ENCODE measurements around the gene CELF2.

Gene CELF2

DNA sequence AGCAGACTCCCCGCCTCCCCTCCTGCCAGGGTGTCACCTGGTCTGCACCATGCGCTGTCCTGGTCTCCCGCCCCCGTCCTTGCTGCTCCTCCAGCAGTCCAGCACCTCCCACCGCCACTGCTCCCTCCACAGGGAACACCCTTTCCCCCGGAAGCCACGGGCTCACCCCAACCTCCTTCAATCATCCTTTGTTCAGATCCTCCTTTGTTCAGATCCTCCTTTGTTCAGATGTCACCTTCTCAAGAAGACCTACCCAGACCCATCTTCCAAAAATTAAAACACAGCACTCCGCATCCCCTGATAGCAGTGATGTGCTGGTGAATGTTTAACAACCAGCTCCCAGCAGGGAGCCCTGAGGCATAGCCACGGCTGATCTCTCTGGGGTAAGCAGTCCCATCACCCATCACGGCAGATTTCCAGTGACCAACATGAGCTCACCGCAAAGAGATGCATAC is 356.1 kb downstream of the CELF2 start:
- DNase-seq, result no peak

DNA sequence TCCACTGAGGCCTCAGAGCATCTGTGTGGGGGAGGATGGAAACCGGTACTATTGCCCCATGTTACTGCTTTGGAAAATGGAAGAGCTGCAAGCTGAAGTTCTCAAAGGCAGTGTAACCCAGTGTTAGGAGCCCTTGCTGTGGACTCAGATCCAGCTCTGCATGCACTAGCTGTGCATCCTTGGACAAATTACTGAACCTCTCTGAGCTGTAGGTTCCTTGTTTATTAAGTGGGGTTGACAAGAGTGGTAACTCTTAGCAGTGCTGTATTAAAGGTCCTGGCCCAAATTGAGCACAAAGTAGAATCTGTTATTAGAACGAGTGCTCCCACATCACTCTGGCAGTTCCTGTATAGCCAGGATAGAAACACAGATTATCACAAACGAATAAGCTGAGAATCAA is 359.6 kb downstream of the CELF2 start:
- DNase-seq, result no peak

- DNase-seq, result no peak
These were observed 361.2 kb downstream of the CELF2 start for GRCh38 chr10:11378835-11379234.

DNA sequence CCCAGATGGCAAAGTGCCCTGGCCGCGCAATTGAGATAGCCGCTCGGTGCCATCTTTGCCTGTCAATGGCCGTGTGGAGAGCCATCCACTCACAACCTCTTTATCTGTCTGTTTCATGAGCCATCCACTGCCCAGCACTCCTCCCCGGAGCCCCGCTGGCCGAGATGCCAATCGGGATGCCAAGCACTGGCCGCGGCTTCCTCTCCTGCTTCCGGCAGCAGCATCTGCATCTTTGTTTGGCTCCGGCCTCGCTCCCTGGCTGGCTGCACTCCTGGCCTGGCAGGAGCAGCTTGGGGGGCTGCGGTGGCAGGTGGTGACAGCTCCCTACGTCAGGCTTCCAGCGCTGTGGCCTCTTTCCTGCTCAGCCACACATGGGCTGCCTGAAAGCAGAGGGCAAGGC is 362.1 kb downstream of the CELF2 start:
- no peak for DNase-seq

DNA sequence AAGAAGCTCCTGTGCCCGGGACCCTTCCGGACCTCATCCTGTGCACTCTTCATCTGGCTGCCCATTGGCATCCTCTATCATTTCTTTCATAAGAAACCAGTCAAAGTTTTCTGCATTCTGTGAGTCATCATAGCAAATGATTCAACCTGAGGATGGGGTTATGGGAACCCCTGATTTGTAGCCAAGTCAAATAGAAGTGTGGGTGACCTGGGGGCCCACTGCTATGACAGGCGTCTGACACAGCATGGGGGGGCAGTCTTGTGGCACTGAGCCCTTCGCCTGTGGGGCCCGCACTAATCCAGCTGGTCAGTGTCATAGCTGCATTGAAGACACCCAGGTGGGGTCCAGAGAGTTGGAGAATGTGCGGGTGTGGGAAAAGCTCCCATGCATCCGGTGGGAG is 363.4 kb downstream of the CELF2 start:
- no peak for DNase-seq

GRCh38 chr10:11381511-11381910 is 363.8 kb downstream of the CELF2 start:
- no peak for DNase-seq

DNA sequence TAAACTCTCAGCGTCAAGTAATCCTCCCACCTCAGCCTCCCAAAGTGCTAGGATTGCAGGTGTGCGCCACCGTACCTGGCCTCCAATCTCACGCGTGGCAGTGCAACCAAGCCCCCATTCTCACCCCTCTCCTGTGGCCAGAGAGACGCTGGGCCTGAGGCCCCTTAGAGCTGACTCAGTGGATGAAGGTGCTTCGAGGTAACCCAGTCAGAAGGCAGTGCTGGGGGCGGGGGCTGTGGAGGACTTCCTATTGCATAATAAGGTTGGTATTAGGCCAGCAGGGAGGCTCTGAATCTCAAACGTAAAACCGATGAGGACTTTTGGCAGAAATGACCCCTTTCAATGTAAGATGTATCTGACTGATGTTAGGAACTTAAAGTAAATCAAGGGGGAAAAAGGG is 364.5 kb downstream of the CELF2 start:
- no peak for DNase-seq

- no peak for DNase-seq
These were observed 368.4 kb downstream of the CELF2 start for GRCh38 chr10:11386044-11386443.

All from KG1 (cell line).